Measurements from ENCODE around the gene FSTL5. TPM values are rescaled to one million over a fixed set of nuclear protein-coding genes. Genes with fewer than 3 reads are reported as not detected.

FSTL5 gene
- total RNA-seq, 1 experiment from 2014 or later: not detected

- in situ Hi-C loops (cut with HindIII; ENCODE audit: low pct_unique_long_range_greater_than_20kb, low sequenced_read_pairs): no loop called here
- DNase-seq (ENCODE audit: low read depth): no peak
These were observed 820.2 kb downstream of the FSTL5 start for GRCh38 chr4:161343569-161343950.

- DNase-seq (ENCODE audit: low read depth): no peak
- in situ Hi-C loops (cut with HindIII; ENCODE audit: low pct_unique_long_range_greater_than_20kb, low sequenced_read_pairs): no loop called here
These were observed 820.8 kb downstream of the FSTL5 start for GRCh38 chr4:161342881-161343568.

- no peak for DNase-seq (ENCODE audit: low read depth)
- in situ Hi-C loops (cut with HindIII; ENCODE audit: low pct_unique_long_range_greater_than_20kb, low sequenced_read_pairs): no loop called here
These were observed 827.2 kb downstream of the FSTL5 start for GRCh38 chr4:161336621-161337020.

- in situ Hi-C loops (cut with HindIII; ENCODE audit: low pct_unique_long_range_greater_than_20kb, low sequenced_read_pairs): no loop called here
- DNase-seq (ENCODE audit: low read depth): no peak
These were observed 827.7 kb downstream of the FSTL5 start for GRCh38 chr4:161336016-161336530.
